Activated CD4-positive, CD25-positive, alpha-beta regulatory T cell treated with anti-CD3 and anti-CD28 coated beads, Interleukin-2, amount 50 U/mL, for 16 hours (primary cell): ENCODE data around the gene SLC25A29.
"Not testable (repeated sequence)": the region's sequence is repeated elsewhere in the genome, so short reads cannot be mapped to it uniquely, and the experiment has no call there.

Experiments used
- DNase-seq: peaks from one replicate; pipeline ENCODE4 v3.0.0-alpha.2; 2020; ENCODE audit warnings: low read depth, low spot score

Gene SLC25A29

DNA sequence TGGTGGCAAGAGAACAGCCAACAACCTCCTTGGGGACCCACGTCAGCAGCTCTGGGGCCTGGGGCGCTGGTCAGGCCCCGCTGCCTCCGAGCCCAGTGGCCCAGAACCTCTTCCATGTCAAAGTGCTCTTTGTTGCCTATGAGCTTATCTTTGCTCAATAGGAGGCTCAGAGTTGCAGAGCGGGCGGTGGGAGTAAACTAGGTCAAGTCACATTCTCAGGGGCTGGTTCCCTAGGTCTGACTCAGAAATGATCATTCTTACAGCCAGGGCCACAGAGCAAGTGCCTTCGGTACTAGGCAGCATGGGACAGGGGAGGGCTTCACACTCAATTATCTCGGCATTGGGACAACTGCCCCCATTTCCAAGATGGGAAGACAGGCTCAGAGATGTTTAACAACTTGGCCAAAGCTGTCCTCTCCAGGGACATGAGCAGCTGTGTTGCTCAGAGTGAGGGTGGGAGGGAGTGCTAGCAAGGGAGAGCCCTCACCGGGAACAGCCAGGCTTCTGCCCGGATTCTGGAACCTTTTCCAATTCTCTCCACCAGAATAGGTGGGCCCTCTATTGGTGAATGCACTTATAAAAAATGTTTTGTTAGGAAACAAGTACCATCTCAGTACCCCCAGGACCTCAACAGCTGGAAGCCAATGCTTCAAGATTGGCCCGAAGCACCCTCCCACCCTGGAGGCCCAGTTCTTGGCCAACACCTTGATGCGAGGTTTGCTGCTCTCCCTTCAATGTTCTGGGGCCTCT, 11.9 kb downstream of the SLC25A29 start:
- no peak for DNase-seq

GRCh38 chr14:100293497-100294212, 12.6 kb downstream of the SLC25A29 start:
- no peak for DNase-seq

DNA sequence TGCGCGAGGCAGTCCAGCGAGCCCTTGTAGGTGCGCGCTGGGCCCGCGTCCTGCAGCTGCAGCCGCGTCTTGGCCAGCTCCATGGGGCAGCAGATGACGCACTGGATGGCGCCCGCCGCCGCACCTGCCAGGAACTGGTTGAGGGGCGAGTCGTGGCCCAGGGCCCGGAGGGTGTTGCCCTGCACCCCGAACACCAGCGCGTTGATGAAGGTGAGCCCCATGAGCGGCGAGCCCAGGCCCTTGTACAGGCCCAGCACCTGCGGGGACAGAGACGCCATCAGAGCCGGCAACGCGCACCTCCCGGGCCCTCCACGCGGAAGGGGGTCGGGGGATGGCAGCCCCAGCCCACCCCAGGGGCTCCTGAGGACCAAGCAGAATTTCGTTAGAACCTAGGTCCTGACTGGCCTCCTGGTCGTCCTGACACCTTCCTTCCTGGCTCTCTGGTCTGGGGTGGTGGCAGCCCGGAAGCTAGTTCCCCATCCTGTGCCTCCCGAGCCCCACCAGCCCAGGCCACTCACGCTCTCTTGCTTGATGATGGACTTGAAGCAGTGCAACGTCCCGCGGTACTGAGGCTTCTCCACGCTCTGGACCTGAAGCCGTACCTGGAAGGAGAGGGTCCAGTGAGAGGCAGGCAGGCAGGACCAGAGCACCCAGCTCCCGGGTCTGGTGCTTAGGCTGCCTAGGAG, 13.3 kb downstream of the SLC25A29 start:
- no peak for DNase-seq

GRCh38 chr14:100292301-100292775, 13.9 kb downstream of the SLC25A29 start:
- DNase-seq: no peak

GRCh38 chr14:100291305-100292075, 14.8 kb downstream of the SLC25A29 start:
- no peak for DNase-seq

DNA sequence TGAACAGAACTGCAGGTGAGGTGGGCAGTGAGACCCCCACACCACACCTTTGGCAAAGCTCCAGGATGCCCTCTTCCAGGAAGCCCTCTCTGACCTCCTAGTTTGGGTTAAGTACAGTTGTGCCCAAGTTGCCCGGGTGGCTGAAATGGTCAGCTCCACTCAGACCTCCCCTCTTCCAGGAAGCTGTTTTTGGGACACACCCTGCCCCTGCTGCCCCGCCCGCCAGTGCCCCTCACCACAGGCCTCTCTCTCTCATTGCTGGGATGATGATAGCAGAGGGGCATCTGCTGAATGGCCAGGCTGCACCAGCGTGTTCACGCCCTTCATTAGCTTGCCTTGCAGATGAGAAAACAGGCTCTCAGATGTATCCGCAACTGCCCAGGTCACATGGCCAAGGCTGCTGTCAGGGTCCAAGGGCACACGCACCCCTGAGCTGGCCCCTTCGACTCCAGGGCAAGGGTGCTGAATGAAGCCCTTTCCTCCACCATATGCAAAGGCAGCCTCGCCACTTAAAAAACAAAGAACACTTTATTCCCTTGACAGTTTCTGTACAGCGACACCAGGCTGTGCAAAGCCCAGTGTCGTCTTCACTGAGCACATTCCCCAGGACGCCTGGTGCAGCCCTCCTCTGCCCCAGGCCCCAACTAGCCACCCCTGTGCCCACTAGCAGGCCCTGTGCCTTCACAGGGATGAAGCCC, 15.5 kb downstream of the SLC25A29 start:
- DNase-seq: no peak

GRCh38 chr14:100289916-100290606, 16.2 kb downstream of the SLC25A29 start:
- no peak for DNase-seq

- no peak for DNase-seq
Observed at GRCh38 chr14:100288382-100289185, 17.7 kb downstream of the SLC25A29 start.

- not testable (repeated sequence) for DNase-seq
Observed at GRCh38 chr14:100287998-100288295, 18.3 kb downstream of the SLC25A29 start.

DNA sequence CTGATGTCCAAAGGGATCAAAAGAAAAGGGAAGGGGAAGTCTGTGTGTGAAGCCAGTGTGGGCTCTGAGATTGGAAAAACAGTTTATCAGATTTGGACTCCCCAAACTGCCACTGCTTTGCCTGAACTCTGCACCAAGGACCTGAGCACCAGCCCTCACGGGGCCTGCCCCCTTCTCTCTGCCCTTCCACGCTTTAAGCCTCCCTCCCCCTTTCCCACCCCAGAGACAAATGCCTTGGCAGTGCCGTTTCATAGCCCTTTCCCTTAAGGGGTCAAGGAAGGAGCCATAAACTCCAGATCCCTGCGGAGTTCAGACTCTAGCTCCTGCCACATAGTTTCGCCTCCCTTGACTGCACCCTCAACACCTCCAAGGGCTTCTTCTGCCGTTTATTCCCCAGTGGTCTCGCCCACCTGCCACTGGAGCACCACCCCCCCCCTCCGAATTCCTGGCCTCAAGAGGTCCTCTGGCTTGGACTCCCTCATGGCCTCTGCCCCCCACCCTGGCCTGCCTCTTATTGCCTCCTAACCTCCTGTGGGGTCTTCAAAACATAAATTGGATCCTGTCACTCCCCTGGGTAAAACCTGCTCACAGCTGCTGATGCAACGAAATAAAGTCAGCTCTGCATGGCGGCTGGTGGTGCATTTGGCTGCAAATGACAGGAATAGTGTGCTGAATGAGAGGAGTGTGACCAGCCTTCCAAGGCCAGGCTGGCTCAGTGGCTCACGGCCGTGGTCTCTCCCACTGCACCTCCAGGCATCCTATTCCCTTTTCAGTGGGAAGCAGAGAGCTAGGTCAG, 18.8 kb downstream of the SLC25A29 start:
- DNase-seq: no peak

DNA sequence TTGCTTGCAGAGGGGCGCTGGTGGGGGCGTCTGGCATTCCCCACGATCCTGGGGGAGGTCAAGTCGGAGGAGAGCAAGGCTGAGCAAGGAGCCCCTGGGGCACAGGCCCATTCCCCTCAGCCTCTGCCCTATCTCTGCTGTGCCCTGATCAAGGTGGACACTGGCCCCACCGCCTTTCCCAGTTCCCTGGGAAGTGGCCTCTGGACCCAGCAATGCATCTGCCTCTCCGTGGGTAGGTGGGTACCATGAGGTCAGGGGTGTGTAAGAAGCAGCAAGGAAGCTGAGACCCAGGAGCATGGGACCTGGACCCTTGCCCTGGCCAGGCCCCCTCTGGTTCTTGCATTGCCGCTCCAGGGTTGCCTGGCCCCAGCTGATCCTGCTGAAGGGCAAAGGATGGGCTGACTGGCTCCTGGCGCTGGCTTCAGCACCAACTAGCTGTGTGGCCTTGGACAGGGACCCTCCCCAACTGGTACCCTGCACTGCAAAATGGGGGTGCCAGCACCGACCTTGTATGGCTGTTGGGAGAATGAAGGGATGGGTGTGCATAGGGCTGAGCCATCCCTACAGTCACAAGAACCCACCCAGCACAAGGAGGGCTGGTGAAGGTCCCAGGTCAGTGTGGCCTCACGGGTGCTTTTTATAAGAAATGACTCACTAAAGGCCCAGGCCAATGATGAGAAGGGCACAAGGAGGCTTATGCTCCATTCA, 19.6 kb downstream of the SLC25A29 start:
- no peak for DNase-seq

GRCh38 chr14:100285913-100286400, 20.3 kb downstream of the SLC25A29 start:
- no peak for DNase-seq

DNA sequence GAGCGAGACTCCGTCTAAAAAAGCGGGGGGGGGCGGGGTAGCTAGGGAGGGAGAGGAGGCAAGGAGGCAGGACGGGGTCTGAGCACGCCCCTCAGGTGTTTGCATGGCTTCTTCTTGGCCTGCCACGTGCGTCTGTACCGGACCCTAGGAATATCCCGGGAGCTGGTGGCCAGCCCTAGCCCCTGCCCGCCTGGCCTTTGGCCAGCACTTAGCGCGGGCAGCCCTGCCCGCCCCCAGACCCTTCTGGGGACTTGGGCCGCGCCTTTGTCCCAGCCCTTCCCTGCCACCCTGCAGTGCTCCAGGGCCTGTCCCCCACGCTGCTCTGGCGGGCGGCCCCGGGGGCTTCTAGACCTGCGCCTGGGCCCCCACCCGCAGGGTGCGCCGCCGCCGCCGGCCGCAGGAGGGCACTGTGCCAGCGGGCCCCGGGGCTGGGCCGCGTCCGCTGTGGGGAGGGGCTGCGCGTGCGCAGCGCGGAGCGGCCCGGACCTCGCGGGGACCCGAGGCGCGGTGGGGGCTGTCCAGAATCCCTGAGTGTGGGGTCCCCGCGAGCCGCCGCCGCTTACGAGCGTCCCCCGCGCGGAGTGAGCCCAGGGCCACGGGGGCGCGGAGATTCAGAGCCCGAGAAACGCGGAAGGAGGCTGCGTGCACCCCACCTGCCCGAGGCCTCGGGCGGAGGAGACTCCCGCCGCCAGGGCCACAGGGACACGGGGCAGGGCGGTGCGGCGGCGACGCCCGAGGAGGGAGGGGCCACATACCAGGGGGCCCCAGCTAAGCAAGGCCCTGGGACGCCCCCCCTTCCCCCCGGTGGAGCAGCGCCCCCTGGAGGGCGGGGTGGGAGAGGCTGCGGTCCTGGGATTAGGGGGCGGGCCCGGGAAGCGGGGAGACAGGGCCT, 21.0 kb downstream of the SLC25A29 start:
- DNase-seq: peak; percentile 54

GRCh38 chr14:100283984-100284881, 22.0 kb downstream of the SLC25A29 start:
- no peak for DNase-seq

DNA sequence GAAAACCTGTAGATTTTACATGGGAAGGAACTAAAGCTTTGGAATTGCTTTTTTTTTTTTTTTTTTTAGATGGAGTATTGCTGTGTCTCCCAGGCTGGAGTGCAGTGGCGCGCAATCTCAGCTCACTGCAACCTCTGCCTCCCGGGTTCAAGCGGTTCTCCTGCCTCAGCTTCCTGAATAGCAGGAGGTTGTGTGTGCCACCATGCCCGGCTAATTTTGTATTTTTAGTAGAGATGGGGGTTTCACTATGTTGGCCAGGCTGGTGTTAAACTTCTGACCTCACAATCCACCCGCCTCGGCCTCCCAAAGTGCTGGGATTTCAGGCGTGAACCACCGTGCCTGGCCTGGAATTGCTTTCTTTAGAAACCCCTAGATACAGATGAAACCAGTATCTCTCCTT, 22.8 kb downstream of the SLC25A29 start:
- DNase-seq: not testable (repeated sequence)
